ENCODE measurements around the gene ATL3.

GRCh38 chr11:63719987-63720386 lies 48.8 kb upstream of the ATL3 start:
- TF ChIP-seq POLR2A (IDR thresholded peaks at IDR 0.05; ENCODE audit: low read depth, low read length) (no peak), MXI1 (IDR thresholded peaks at IDR 0.05; ENCODE audit: borderline replicate concordance, low read depth, low read length) (no peak), CEBPB (IDR thresholded peaks at IDR 0.05; ENCODE audit: low read depth, low read length) (no peak)
